Suprapubic skin (tissue), 4 donors: ENCODE measurements around the gene ZBTB44. TPM values are rescaled to one million over a fixed set of nuclear protein-coding genes. Genes with fewer than 3 reads are reported as not detected.
A peak's percentile ranks its signal among the peaks of the same experiment; 100 is the strongest.

Source experiments
- DNase-seq, 2 donors: peaks; one replicate each; pipeline ENCODE4 v3.0.0-alpha.2; 2019; ENCODE audit warnings: low spot score in 2 of 2
- H3K27ac ChIP-seq: fragments of 200-600 bp; sonication (generic); one replicate; pipeline ENCODE4 v1.5.1; 2019
- H3K27me3 ChIP-seq: fragments of 200-600 bp; sonication (generic); one replicate; pipeline ENCODE4 v1.5.1; 2019
- H3K36me3 ChIP-seq: fragments of 200-600 bp; sonication (generic); one replicate; pipeline ENCODE4 v1.5.1; 2019
- H3K4me1 ChIP-seq: fragments of 200-600 bp; sonication (generic); one replicate; pipeline ENCODE4 v1.5.1; 2019
- H3K4me3 ChIP-seq: fragments of 200-600 bp; sonication (generic); one replicate; pipeline ENCODE4 v1.5.1; 2019; ENCODE audit warnings: mild to moderate bottlenecking
- H3K9me3 ChIP-seq: fragments of 200-600 bp; sonication (generic); one replicate; pipeline ENCODE4 v1.5.1; 2019
- CTCF ChIP-seq, 2 donors: fragments of 200-600 bp in 1 of 2; fragments of 450-650 bp in 1 of 2; sonication (generic) in 1 of 2; IDR thresholded peaks; one replicate each; pipeline ENCODE4 v1.5.1; 2016 to 2019; ENCODE audit warnings: antibody characterized with exemption in 2 of 2, mild to moderate bottlenecking in 1 of 2, moderate library complexity in 1 of 2
- EP300 ChIP-seq: sonication (generic); formaldehyde crosslinking; IDR thresholded peaks from one replicate; pipeline ENCODE4 v1.6.1; 2017; ENCODE audit warnings: antibody characterized with exemption
- POLR2A ChIP-seq, 2 donors: fragments of 450-650 bp; IDR thresholded peaks; one replicate each; pipeline ENCODE4 v1.6.1; 2017; ENCODE audit warnings: antibody characterized with exemption in 2 of 2, mild to moderate bottlenecking in 2 of 2, moderate library complexity in 2 of 2
- POLR2AphosphoS5 ChIP-seq, 3 donors: sonication (generic); formaldehyde crosslinking; IDR thresholded peaks; one replicate each; pipeline ENCODE4 v1.6.1; 2017; ENCODE audit warnings: antibody characterized with exemption in 3 of 3
- WGBS: methylation state at CpG from one replicate; pipeline ENCODE4 v1.1.5; 2018; 5-methylcytosine and 5-hydroxymethylcytosine counted together
- total RNA-seq, 4 donors: library from RNA; depleted of rRNA; stranded (reverse); fragments of >200 nt; gene quantifications; one replicate each; pipeline ENCODE4 v1.1.0, GENCODE V29; 2016

ZBTB44 gene
- total RNA-seq, 4 donors from 2014 or later: 28.7 to 89.5 (median 69.1) TPM

GRCh38 chr11:130315354-130315970 is 745 bp upstream of the ZBTB44 start:
- TF ChIP-seq POLR2A (IDR thresholded peaks at IDR 0.05) (no peak), EP300 (no peak), CTCF (IDR thresholded peaks at IDR 0.05) (no peak)
- H3K27me3 ChIP-seq: no peaks in the 10 kb centered on the region
- no peaks in the 10 kb centered on the region for H3K9me3 ChIP-seq
- peak in 1 of 2 donors; percentile 67 for DNase-seq
- H3K4me1 ChIP-seq: peaks cover 42% of the 10 kb centered on the region
- no peaks in the 10 kb centered on the region for H3K36me3 ChIP-seq
- 18% methylated on average over 35 of the region's 38 CpGs for WGBS
- H3K4me3 ChIP-seq: peak overlapping the region; percentile 95
- peak overlapping the region; percentile 97 for H3K27ac ChIP-seq

GRCh38 chr11:130314184-130314749 is 450 bp downstream of the ZBTB44 start:
- Histone ChIP-seq H3K9me3 (no peaks in the 10 kb centered on the region), H3K4me1 (peaks cover 42% of the 10 kb centered on the region), H3K36me3 (no peaks in the 10 kb centered on the region), H3K27ac (peak overlapping the region; percentile 97), H3K4me3 (peak overlapping the region; percentile 95), H3K27me3 (no peaks in the 10 kb centered on the region)
- 0% methylated on average over 1 of the region's 68 CpGs for WGBS
- DNase-seq: peak; percentile 78 to 86
- TF ChIP-seq CTCF (IDR thresholded peaks at IDR 0.05): no peak
- TF ChIP-seq POLR2AphosphoS5 (IDR thresholded peaks at IDR 0.05): no peak
- peak in 1 of 2 donors; percentile 18 for TF ChIP-seq POLR2A (IDR thresholded peaks at IDR 0.05)

- Histone ChIP-seq H3K4me1 (peaks cover 42% of the 10 kb centered on the region), H3K4me3 (peak overlapping the region; percentile 95), H3K27me3 (no peaks in the 10 kb centered on the region), H3K36me3 (no peaks in the 10 kb centered on the region), H3K27ac (peak overlapping the region; percentile 97), H3K9me3 (no peaks in the 10 kb centered on the region)
- TF ChIP-seq CTCF (IDR thresholded peaks at IDR 0.05) (no peak), POLR2AphosphoS5 (IDR thresholded peaks at IDR 0.05) (no peak), POLR2A (IDR thresholded peaks at IDR 0.05) (no peak)
- no peak for DNase-seq
- 2% methylated on average over 21 of the region's 21 CpGs for WGBS
Observed at GRCh38 chr11:130313383-130314183, 1.1 kb downstream of the ZBTB44 start.

GRCh38 chr11:130312046-130312445 is 2.7 kb downstream of the ZBTB44 start:
- Histone ChIP-seq H3K4me3 (no peak overlapping the region), H3K4me1 (peaks cover 42% of the 10 kb centered on the region)
- TF ChIP-seq EP300 (no peak), POLR2AphosphoS5 (IDR thresholded peaks at IDR 0.05) (no peak), CTCF (IDR thresholded peaks at IDR 0.05) (no peak), POLR2A (IDR thresholded peaks at IDR 0.05) (no peak)

GRCh38 chr11:130310622-130311021 is 4.1 kb downstream of the ZBTB44 start:
- Histone ChIP-seq H3K4me1 (peaks cover 38% of the 10 kb centered on the region), H3K4me3 (no peak overlapping the region), H3K27me3 (no peaks in the 10 kb centered on the region), H3K9me3 (no peaks in the 10 kb centered on the region), H3K27ac (no peak overlapping the region), H3K36me3 (no peaks in the 10 kb centered on the region)
- 70% methylated on average over 4 of the region's 4 CpGs for WGBS
- TF ChIP-seq EP300 (no peak), POLR2A (IDR thresholded peaks at IDR 0.05) (no peak), POLR2AphosphoS5 (IDR thresholded peaks at IDR 0.05) (no peak), CTCF (IDR thresholded peaks at IDR 0.05) (no peak)
- DNase-seq: no peak

More at GRCh38 chr11:130312046-130312445, 2.7 kb downstream of the ZBTB44 start:
- no peaks in the 10 kb centered on the region for H3K27me3 ChIP-seq
- H3K9me3 ChIP-seq: no peaks in the 10 kb centered on the region
- H3K36me3 ChIP-seq: no peaks in the 10 kb centered on the region
- DNase-seq: no peak
- no peak overlapping the region for H3K27ac ChIP-seq
